HG03558 (cell line): ENCODE measurements around the gene EIF4EBP2.

Experiments
- ATAC-seq: cut with Tn5 transposase; IDR thresholded peaks from one replicate; pipeline ENCODE4 v1.9.1; 2021; ENCODE audit warnings: moderate number of reproducible peaks; ENCODE audit not compliant: unreplicated experiment; ENCODE audit errors: extremely low read depth

EIF4EBP2 gene

DNA sequence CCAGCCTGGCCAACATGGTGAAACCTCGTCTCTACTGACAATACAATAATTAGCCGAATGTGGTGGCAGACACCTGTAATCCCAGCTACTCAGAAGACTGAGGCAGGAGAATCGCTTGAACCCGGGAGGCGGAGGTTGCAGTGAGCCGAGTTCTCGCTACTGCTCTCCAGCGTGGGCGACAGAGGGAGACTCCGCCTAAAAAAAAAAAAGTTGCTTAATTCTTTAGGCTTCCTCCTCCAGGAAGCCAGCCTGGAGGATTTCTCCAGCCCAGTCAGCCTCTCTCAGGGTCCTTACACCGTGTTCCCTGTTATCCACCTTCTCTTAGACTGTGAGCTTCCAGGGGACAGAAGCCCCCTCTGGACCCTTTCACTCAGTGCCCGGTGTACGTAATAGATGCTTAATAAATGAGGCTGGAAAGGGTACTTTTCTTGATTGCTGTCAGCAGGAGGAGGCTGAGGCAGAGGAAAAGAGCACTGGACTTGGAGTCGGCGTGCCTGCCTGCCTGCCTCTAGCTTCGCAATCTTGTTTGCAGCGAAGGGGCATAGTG lies 53.9 kb downstream of the EIF4EBP2 start:
- no peak for ATAC-seq

DNA sequence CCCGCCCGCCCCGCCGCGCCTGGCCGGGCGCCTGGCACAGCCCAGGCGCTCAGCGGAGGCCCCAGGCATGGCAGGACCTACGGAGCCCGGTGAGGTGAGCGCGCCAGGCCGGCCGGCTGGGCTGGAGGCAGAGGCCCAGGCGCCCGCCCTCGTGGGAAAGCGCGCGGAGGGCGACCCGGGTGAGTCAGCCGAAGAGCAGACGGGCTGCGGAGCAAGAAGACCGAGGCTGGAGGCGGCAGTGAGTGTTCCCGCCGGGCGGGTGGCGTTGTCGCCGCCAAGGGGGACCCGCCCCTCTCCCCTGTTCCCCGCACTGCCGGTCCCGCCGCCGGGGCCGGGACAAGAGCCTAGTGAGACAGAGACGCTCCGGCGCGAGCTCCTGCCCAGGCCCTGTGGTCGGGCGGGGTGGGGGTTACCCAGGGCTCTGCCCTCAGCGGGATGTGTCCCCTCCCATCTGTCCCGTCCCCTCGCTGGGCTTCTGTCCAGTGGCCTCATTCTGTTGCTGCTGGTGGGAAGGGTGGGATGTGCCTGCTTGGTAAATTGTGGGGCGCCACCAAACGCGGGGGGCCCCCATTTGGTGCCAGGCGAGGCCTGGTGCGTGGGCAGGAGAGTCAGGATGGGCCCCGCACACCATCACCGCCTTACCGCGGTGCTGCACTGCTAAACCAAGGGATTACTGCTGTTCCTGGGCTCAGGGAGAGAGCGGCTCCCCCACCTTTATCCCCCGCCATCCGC lies 54.5 kb downstream of the EIF4EBP2 start:
- ATAC-seq: no peak

DNA sequence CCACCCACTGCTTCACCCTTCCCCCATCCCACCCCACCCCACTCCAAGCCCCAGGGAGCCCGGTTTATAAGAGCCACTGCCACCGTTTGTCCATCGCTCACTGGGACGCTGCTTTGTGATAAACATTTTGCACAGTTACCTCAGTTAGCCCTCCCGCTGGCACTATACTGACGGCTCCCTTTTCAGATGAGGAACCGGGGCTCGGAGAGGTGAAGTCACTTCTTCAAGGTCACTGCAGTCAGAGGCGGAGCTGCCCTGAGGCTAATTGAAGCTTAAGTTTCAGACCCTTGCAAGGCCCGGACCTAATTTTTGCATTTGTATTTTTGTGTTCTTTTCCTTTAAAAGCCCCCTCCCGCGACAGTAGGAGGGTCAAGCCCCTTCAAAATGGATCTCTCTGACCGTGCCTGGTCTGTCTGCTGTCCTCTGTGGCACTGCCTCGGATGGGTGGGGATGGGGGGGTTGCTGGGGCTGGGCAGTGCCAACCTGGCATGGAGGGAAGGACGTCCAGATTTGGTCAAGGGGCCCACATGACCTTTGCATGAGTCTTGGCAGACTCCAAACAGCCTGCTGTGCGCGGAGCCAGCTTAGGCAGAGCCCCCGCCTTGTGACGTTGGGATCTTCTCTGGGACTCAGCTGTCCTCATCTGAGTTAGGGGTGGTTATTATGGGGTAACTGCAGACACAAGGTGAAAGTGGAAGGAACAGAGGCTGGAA lies 55.3 kb downstream of the EIF4EBP2 start:
- ATAC-seq: no peak

DNA sequence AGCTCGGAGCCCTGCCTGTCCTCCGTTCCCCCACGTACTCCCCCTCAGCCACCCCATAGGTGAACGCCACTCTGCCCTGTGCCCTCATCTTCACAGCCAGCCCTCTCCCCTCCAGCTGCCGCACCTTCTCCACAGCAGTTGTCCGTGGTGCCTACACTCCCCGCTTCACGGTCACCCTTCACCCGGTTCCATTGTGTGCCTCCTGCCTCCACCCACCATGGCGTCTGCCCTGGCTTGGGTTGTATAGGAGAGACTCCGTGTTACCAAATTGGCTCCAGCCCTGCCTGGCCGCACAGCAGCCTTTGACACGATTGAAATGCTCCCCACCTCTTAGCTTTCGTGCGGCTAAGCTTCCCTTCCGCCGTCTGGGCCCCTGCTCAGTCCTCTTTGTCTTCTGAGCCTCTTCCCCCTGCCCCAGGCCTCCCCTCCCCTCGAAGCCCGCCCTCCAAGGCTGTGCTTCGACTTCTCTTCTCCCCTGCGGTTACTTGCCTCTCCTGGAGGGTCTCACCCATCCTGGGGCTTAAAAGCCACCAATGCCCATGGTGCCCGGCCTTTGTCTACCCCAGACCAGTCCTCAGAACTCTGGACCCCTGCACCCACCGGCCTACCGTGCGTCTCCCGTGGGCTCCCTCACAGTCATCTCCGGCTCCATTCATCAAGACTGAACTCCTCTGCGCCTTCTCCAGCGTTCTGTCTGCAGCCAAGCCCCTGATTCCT lies 56.0 kb downstream of the EIF4EBP2 start:
- no peak for ATAC-seq

- ATAC-seq: no peak
These were observed 57.7 kb downstream of the EIF4EBP2 start for GRCh38 chr10:70461397-70462348.

DNA sequence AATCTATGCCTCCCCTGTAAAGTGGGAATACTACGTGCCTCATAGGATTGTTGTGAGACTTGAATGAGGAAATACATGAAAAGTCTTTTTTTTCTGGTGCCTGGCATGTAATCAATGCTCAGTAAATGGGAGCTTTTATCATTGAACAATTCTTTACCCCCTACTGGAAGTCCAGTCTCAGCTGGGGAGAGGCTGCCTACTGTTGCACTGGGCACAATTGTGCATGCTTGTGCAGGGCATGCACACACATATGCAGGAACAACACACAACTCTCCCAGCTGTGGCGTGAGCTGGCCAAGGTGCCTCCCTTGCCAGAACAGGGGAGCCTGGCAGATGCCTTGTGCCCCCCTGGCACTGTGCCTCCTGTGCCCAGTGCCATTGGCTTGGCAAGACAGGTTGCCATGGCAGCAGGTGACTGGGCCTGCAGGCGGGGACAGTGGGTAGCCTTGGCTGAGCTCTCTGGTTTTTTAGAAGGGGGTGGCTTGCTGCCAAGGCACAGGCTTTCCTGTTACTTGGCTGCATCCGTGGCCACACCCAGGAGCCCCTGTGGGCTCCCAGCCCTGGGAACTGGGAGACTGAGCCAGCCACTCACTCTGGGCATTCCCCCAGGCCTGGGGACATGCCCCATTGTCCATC lies 58.5 kb downstream of the EIF4EBP2 start:
- no peak for ATAC-seq

DNA sequence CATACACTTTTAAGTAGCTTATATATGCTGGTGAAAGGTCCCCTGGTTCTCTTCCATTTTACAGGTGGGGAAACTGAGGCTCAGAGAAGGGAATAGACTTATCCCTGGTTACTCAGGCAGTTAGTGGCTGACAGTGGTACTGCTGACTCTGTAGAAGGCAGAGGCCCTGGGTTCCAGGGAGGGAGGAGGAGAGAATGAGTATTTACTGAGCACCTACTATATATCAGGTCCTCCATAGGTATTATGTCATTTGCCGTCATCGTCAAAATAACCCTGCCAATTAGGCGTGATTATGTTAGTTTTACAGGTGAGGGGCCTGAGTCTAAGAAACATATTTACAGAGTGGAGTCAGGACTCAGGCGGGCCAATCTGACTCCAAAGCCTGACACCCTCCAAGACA lies 61.3 kb downstream of the EIF4EBP2 start:
- ATAC-seq: no peak

DNA sequence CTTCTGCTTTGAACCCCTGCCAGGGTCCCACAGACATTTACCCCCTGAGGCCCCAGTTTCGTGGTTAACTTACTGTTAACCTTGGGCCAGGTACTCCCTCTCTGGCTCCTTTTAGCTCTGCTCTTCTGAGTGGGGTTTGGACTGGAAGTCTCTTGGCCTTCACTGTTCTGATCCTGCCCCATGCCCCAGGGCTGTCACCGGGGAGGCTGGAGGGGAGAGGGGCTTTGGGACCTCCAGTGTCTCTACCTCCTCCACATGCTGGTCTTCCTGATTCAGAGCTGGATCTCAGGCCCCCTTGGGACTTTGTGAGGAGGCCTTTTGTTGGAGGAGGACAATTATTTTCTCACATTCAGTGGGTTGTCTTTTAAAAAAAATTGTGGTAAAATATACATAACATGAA lies 61.9 kb downstream of the EIF4EBP2 start:
- no peak for ATAC-seq

- no peak for ATAC-seq
These were observed 63.0 kb downstream of the EIF4EBP2 start for GRCh38 chr10:70466951-70467350.

DNA sequence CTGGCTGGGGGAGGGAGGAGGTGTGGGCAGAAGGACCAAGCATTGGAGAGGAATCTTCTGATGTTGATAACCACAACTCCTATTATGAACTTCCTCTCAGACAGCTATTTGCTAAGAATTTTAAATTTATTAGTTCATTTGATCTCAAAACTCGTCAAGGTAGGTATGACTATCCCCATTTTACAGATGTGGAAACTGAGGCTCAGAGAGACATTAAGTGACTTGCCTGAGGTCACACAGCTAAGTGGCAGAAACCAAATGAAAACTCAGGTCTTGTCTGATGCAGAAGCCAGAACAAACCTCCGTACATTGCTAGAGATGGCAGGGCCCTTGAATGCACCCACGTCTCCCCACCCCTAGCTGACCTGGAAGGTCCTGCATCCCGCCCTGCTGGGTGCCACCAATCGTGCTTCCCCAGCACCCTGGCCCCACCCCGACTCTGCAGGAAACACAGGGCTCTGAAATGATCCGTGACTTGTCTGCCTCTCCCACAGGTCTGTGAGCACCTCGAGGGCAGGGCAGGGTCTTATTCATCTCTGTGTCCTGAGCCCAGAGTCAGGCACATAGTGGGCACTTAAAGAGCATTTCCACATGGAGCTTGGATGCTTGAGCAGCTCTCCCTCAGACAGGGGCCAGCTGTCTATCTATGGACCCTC lies 69.0 kb downstream of the EIF4EBP2 start:
- ATAC-seq: no peak

- ATAC-seq: no peak
These were observed 70.8 kb downstream of the EIF4EBP2 start for GRCh38 chr10:70474780-70475179.

- ATAC-seq: no peak
These were observed 71.7 kb downstream of the EIF4EBP2 start for GRCh38 chr10:70475661-70476060.

DNA sequence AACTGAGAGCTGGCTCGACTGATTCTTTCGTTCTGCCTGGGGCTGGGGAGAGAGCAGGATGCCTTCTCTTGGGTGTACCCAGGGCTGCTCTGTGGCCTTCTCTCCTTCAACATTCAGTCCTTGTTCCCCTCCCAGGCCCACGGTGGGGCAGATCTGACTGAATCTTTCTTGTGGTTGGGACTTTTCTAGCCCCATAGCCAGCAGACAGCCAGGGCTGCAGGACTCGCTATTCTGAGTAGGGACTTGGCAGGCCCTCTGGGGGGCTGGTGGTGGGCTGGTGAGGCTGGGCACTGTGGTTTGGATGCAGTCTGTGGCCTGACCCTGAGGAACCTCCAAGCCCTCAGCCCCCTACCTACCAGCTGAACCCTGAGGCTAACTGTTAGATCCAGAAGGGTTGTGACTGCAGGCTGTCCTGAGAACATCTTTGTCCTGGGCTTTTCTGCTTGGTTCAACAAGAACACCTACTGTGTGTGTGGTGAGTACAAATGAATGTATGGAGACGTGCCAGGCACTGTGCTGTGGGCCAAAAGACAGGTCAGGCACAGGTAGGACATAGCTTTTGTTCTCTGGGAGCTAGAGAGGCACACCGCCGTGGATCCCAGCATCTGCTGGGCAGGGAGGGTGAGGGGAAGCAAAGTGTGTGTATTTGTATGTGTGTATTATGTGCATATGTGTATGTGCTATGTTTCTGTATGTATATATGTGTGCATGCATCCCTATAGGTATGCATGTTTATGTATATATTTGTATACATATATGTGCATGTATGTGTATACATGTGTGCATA lies 72.5 kb downstream of the EIF4EBP2 start:
- ATAC-seq: no peak

DNA sequence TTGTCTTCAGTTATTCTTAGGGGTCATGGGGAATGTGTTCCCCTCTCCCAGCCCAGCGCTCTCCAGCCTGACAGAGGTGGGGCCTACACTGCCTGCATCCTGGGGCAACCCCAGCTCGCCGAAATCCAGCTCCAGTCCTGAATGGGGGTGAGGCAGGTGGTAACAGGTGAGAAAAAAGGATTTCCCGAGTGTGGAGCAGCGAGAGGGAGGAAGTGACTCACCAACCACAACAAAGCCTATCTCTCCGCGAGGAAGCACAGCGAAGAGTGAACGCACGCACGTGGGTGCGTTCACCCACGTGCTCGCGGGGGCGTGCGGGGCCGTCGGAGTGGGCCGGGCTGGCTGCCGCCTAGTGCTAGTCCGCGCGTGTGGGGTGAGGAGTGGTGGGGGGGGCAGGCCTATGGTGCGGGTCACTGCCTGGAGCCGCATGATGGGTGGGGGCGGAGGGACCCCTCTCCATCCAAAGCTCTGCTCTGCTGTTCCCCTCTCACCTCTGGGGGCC lies 73.8 kb downstream of the EIF4EBP2 start:
- no peak for ATAC-seq
